Osteocyte (in vitro differentiated cells): ENCODE data around the gene CANT1. TPM values are rescaled to one million over a fixed set of nuclear protein-coding genes. Genes with fewer than 3 reads are reported as not detected.

Experiments used
- DNase-seq: peaks from one replicate; pipeline ENCODE4 v3.0.0; 2021; ENCODE audit warnings: mixed read lengths; ENCODE audit not compliant: unreplicated experiment; ENCODE audit errors: extremely low spot score
- H3K27ac Mint-ChIP-seq: one replicate; pipeline ENCODE4 v1.8.0; 2021; ENCODE audit warnings: mild to moderate bottlenecking, mixed read lengths; ENCODE audit not compliant: unreplicated experiment
- H3K27me3 Mint-ChIP-seq: one replicate; pipeline ENCODE4 v1.8.0; 2021; ENCODE audit warnings: mixed read lengths; ENCODE audit not compliant: unreplicated experiment
- H3K36me3 Mint-ChIP-seq: one replicate; pipeline ENCODE4 v1.8.0; 2021; ENCODE audit warnings: mixed read lengths; ENCODE audit not compliant: unreplicated experiment
- H3K4me1 Mint-ChIP-seq: one replicate; pipeline ENCODE4 v1.8.0; 2021; ENCODE audit warnings: mixed read lengths; ENCODE audit not compliant: unreplicated experiment
- H3K4me3 Mint-ChIP-seq: one replicate; pipeline ENCODE4 v1.8.0; 2021; ENCODE audit warnings: mild to moderate bottlenecking, moderate library complexity, mixed read lengths; ENCODE audit not compliant: unreplicated experiment
- H3K9me3 Mint-ChIP-seq: one replicate; pipeline ENCODE4 v1.8.0; 2021; ENCODE audit warnings: mixed read lengths; ENCODE audit not compliant: unreplicated experiment
- CTCF ChIP-seq: fragments of 200-600 bp; sonication (generic); IDR thresholded peaks from 2 replicates; pipeline ENCODE4 v1.5.0; 2021; ENCODE audit warnings: antibody characterized with exemption, mild to moderate bottlenecking, moderate library complexity
- total RNA-seq: library from RNA; stranded (reverse); gene quantifications from 2 replicates; pipeline ENCODE4 v1.2.1, GENCODE V29; 2021

Gene CANT1
- total RNA-seq, 1 donor from 2014 or later = 62.3 TPM

DNA sequence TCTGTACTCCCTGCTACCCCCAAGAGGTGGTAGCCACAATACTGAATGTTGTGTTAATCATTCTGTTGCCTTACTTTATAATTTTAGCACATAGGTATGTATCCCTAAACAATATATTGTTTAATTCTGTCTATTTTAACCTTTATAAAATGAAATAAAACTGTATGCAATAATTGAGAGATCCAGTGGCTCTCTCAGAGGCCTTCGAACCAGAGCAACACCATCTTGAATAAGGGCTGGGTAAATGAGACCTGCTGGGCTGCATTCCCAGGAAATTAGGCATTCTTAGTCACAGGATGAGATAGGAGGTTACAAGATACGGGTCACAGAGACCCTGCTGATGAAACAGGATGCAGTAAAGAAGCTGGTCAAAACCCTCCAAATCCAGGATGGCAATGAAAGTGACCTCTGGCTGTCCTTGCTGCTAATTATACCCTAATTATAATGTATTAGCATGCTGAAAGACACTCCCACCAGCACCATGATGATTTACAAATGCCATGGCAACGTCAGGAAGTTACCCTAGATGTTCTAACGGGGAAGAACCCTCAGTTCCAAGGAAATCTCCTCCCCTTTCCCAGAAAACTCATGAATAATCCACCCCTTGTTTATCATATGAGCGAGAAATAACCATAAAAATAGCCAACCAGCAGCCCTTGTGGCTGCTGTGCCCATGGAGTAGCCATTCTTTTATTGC lies 2.0 kb upstream of the CANT1 start:
- no peak overlapping the region for H3K27ac Mint-ChIP-seq
- H3K4me3 Mint-ChIP-seq = no peak overlapping the region
- TF ChIP-seq CTCF = no peak
- no peak for DNase-seq
- peaks cover 2% of the 10 kb centered on the region for H3K27me3 Mint-ChIP-seq
- peaks cover 2% of the 10 kb centered on the region for H3K36me3 Mint-ChIP-seq
- peaks cover 31% of the 10 kb centered on the region for H3K4me1 Mint-ChIP-seq
- peaks cover 7% of the 10 kb centered on the region for H3K9me3 Mint-ChIP-seq

GRCh38 chr17:79010304-79010646 lies 711 bp upstream of the CANT1 start:
- Mint-ChIP-seq H3K27me3 (peaks cover 2% of the 10 kb centered on the region), H3K27ac (no peak overlapping the region), H3K36me3 (peaks cover 2% of the 10 kb centered on the region), H3K4me1 (peaks cover 39% of the 10 kb centered on the region), H3K4me3 (peak overlapping the region; percentile 80), H3K9me3 (peaks cover 7% of the 10 kb centered on the region)
- DNase-seq = no peak
- TF ChIP-seq CTCF = no peak

DNA sequence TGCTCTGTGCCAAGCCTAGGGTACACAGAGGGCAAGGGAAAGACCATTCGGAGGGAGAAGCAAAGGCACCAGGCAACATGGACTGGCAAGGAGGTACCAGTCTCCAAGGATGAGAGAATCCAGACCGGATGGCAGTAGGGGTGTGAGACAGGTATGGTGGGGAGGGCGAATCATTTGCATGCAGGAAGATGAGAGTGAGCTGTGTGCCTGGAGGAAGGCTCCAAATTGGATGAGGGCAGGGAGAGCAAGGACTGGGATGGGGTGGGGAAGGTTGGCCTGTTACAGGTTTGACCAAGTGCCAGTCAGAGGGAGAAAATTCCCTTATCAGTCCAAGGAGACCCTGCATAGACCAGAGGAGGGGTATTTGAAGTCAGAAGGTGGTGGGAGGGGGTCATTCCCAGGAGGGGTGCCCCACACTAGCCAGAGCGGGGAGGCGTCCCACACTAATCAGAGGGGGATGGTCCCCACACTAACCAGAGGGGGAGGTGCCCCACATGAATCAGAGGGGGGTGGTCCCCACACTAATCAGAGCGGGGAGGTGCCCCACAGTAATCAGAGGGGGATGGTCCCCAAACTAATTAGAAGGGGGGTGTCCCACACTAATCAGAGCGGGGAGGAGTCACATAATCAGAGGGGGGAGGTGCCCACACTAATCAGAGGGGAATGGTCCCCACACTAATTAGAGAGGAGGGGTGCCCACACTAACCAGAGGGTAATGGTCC lies 737 bp downstream of the CANT1 start:
- no peak for DNase-seq
- H3K27me3 Mint-ChIP-seq = no peaks in the 10 kb centered on the region
- peak overlapping the region; percentile 86 for H3K4me3 Mint-ChIP-seq
- peak overlapping the region; percentile 89 for H3K27ac Mint-ChIP-seq
- H3K4me1 Mint-ChIP-seq = peaks cover 39% of the 10 kb centered on the region
- H3K9me3 Mint-ChIP-seq = no peaks in the 10 kb centered on the region
- TF ChIP-seq CTCF = no peak
- peaks cover 2% of the 10 kb centered on the region for H3K36me3 Mint-ChIP-seq

GRCh38 chr17:79007504-79008381 lies 1.8 kb downstream of the CANT1 start:
- DNase-seq = no peak
- Mint-ChIP-seq H3K4me3 (peak overlapping the region; percentile 86), H3K9me3 (no peaks in the 10 kb centered on the region), H3K36me3 (peaks cover 2% of the 10 kb centered on the region), H3K27me3 (no peaks in the 10 kb centered on the region), H3K4me1 (peaks cover 39% of the 10 kb centered on the region), H3K27ac (peak overlapping the region; percentile 89)
- TF ChIP-seq CTCF = no peak
